HG03039 (cell line): ENCODE measurements around the gene JADE2.

Source experiments
- ATAC-seq: cut with Tn5 transposase; IDR thresholded peaks from one replicate; pipeline ENCODE4 v1.9.1; 2021; ENCODE audit warnings: mild to moderate bottlenecking, moderate library complexity; ENCODE audit not compliant: unreplicated experiment

JADE2 gene

DNA sequence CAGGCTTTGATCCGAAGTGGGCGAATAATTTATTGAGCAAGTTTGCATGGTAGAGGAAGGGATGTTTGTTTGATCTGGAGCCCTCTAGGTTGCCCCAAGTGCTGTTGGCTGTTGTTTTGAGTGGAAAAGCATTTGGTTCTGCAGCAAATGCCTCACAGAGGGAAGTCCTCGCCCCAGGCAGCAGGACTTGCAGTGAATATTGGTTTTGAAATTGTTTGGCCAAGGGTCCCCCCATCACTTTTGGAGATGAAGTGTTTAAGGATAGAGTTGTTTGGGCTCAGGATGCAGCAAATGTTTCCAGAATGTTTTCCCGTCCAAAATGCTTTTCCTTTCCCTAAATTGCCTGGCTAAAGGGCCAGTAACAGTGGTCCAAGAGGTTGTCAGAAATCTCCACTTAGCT lies 3.1 kb downstream of the JADE2 start:
- ATAC-seq: no peak

DNA sequence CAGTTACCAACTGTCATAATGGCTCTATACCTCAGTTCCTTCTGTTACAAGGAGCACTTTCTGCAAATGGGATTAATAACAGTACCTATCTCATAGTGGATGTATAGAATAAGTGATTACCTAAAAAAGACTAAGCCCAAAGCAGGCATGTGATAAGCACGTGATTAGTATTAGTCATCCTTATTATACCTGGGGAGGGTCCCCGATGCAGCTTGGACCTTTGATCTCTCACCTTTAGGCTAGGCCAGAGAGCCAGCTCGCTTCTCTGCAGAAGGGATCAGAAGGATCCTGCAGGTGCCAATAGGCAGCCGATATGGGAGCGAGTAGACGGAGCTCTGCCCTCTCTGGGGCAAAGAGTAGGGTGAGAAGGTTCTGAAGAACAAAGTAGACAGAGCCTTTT lies 4.0 kb downstream of the JADE2 start:
- no peak for ATAC-seq

DNA sequence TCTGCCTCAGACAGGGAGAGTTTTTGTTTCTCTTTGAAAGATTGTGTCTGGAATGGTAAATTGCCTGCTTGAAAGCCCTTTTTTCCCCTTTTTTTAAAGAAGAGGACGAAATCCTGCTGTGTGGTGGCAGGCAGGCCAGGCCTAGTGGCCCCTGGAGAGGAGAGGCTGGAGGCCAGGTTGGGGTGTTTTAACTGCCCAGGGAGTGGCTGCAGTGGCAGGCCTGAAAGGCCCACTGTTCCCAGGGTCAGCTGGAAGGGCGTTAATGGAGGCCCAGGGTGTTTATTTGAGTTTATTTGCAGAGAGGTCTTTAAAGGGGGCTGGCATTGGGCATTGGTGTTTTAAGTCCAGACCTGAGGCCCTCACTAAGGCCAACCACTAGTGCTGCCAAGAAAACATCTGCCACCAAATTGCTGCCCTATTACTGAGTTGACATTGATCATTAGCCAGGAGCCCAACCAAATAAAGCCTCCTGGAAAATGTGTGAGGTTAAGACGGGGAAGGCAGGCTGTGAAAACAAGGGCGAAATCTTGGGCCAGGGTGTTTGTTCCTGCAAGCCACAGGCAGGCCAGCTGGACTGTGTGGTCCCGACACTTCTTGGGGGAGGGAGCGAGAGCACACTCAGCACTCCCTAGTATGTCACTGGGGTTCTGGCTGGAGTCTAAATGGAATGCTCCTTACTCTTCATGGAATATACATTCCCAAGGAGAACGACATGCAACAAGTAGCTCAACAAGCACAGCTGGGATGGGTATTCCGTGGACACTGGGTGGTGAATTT lies 5.0 kb downstream of the JADE2 start:
- no peak for ATAC-seq

DNA sequence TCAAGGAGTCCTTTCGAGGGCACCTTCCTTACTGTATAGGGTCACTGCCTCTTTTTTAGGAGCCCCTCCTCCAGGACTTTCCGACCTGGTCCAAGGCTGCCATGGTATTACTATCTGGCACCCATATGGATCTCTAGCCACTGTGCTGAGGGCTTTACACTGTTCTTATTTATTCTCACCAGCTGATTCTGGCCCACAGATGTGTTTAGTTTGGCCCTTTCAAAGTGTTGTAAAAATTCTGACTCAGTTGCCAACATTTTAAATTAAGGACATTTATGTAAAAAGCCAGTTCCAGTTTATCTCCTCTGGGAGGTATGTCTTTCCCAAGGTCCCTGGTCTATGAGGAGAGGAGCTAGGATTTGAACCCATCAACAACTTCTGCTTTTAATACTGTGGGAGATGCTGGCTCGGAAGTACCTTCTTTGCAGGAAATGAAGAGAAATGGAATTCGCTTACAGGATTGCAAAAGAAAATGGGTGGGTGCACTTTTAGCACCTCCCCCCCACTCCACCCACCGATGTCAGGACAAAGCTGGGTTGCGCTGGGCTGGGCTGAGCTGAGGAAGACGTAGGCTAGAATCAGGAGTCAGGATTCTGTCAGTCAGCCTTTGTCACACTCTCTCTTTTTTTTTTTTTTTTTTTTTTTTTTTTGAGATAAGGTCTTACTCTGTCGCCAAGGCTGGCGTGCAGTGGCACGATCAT lies 7.8 kb downstream of the JADE2 start:
- ATAC-seq: no peak

DNA sequence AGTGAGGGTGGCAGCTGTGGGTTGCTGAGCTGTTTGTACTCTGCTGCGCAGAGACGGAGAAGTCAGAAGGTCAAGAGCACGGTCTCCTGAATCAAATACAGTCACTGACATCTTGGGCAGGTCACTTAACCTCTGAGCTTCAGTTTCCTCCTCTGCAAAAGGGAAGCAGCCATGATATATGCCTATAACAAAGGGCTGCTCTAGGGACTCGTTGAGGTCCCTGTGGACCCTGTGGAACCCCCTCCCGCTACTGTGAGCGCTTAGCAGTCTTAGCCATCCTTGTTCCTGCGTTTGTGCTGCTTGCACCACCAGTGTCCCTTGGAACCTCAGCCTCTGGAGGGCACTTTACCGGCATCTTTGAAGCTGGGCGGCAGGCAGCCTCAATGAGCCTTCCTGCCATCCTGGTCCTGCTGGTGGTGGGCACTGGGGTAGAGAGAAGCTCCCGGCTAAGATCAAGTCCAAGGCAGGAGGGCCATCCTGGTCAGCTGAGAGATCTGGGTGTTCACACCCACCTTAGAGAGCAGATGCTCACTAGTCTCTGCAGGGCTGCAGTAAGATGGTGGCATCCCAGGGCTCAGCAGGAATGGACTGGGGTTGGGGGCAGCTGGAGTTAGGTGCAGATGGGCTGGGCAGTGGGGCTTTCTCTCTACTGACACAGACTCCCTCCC lies 8.7 kb downstream of the JADE2 start:
- no peak for ATAC-seq

DNA sequence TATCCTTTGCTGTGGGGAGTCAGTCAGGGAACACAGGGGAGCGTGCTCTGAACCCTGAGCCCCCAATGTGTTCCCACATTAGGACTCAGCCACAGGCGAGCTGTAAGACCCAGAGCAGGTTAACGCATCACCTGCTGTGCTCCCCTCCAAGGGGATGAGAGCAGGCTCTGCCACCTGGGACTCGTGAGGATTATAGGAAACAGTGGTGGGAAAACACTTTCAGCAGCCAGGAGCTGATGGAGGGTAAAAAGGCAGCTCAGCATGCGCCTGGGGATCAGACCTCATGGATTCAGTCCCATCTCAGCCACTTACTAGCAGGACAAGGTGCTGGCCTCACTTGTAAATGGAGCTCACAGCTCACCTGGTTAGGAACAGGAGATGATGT lies 9.2 kb downstream of the JADE2 start:
- no peak for ATAC-seq

DNA sequence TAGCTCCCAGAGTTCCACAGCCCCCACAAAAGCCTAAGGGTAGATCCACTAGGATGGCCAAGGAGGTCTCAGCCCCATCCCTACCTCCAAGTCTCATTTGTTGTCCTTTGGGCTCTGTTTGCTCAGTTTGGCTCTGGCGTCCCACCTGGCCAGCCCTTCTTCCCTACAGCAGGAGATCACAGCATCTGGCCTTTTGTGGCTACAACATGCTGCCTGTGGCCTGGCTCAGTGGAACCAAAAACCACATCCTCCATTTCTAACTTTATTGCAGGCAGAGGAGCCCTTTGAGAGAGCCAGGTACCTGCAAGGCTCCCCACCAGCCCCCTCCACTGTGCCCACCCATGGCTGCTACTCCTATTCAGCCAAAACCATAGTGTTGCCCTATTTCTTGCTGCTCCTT lies 11.4 kb downstream of the JADE2 start:
- ATAC-seq: no peak

DNA sequence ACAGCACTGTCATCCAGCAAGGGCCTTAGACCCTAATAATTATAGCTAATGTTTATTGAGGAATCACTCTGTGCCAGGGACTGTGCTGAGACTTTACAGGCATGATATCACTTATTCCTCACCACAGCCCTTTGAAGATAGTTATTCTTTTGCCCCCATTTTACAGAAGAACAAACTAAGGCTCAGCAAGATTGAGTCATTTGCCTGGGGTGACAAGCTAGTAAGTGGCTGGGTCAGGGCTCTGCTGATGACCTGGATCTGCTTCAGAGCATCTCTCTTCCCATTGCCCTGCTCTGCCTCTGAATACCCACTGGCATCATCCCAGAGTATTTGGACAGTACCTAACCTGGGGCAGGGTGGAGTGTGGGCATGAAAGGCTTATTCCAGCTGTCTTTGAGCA lies 11.8 kb downstream of the JADE2 start:
- ATAC-seq: no peak

DNA sequence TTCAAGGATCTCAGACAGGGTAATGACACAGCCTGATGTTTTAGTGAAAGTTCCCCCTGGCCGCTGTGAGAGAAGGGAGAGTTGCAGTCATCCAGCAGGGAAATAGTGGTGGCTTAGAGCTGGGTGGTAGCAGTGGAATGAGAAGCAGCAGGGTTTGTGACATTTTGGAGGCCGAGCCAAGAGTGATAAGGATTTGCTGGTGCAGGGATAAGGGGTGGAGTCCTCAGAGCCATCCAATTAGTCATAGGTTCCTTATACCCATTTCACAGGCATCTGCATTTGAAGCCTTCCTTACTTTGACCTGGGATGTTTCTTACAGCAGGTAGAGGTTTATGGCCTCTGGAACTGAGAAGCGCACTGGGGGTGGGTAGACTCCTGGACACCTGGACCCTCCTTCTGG lies 12.8 kb downstream of the JADE2 start:
- no peak for ATAC-seq

DNA sequence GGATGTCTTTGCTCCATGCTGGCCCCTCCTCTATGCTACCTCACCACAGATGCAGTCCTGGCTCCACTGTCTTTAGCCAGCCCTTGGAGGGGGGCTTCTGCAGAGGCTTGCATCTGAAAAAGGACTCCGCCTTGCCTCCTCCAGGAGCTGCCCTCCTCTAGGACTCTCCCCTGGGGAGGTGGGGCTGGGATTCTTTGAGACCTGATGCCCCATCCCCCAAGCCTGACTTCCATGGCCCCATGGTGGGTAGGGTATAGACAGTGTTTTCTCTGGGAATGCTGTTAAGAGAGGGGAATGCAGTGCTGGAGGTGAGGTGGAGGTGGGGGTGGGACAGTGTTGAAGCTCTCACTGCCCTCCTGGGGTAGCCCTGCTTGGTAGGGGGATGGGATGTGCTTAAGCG lies 14.3 kb downstream of the JADE2 start:
- no peak for ATAC-seq

DNA sequence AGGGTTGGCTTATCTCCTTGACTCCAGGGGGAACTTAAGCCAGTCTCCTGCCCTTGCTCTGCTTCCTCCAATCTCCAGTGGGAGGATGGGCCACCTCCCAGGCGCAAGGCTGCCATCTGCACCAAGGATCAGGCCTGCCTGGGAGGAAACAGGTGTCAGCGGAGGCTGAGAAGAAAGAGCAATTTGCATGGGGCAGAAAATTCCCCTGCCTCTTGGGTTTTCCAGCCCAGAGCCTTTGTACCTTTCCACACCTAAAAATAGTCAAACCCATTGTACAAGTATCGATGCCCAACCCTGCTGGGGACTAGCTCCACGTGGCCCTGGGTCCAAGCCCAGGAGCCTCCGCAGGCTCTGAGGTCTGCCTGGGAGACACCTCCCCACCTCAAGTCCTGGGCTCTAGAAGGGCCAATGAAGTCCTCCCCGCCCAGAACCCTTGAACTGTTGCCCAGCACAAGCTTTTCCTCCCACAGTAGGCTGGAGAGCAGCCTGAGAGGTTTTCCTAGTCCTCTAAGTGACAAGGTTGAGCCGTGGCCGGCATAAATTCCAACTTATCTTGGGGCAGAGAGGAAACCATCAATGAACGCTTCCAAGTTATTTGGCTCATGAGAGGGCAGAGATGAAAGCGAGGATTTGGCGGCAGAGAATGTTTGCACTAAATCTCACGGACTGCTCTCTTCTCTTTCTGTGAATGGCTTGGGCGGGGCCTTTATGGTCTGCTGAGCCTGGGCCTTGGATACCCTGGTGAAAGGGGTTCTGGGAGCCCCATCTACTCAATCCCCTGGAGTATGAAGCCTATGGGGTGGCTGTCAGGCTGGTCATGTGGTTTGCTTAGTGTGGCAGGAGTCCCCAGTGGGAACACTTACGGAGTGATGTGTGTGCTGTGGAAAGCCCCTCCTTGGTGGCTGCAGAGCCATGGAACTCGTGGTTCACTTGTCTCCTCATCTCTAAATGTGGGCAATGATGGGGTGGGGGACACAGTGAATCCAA lies 15.6 kb downstream of the JADE2 start:
- no peak for ATAC-seq

DNA sequence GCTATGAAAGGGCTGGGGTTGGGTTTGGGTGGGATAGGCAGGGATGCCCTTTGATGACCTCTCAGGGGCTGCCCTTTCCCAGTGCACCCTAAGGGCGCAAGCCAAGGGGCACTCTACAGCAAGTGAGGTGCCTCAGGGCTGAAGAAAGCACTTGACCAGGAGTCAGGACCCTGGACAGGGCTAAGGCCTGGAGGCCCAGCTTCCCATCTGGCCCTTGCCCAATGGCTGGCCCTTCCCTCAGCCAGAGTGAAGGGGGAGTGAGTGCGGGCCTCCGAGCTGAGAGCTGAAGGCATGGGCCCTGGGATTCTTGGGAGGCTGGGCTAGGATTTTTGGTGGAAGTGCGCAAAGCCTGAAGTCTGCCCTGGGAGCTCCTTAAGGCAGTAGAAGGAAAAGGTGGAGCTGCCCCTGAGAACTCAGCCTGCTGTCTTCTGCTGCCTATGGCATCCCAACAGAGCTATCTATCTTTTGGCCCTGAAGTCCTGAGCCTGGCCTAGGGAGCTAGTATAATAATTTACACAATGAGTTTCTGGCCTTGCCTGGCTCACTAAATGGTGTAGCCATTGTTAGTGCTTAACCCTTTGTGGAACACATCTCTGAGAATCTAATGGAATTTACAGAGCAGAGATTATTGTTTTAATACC lies 16.4 kb downstream of the JADE2 start:
- ATAC-seq: no peak

DNA sequence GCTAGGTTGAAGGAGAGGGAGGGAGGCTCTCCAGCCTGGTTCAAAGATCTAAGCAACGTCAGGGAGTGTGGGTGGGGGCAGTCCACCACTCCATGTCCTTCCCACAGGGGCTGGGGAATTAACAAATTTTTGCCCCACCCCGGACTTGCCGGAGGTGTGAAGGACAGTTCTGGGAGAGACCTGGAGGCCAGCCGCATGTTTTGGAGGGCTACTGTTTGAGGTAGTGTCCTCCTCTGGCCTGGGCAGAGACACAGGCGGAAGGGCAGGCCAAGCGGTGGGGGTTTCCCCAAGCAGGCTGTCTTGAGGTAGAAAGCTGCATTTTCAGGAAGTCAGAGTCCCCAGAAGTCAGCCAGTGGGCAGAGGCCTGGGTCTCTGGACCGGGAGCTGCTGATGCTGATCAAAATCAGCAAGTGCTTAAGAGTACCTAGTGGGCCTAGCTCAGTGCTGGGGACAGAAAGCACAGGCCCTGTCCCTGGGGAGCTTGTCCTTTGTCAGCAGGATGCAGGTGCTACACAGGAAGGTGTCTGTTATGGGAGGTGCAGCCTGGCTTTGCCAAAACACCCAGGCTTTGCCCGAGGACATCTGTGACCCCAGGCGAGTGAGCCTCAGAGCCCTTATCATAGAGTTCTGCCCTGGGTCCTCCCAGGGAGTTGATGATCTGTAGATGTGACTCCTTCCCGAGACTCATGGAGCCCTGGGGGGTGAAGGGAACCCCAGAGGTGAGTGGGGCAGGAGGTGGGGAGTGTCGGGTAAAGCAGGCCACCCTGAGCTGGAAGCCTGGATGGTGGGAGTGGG lies 18.5 kb downstream of the JADE2 start:
- peak; percentile 35 for ATAC-seq

DNA sequence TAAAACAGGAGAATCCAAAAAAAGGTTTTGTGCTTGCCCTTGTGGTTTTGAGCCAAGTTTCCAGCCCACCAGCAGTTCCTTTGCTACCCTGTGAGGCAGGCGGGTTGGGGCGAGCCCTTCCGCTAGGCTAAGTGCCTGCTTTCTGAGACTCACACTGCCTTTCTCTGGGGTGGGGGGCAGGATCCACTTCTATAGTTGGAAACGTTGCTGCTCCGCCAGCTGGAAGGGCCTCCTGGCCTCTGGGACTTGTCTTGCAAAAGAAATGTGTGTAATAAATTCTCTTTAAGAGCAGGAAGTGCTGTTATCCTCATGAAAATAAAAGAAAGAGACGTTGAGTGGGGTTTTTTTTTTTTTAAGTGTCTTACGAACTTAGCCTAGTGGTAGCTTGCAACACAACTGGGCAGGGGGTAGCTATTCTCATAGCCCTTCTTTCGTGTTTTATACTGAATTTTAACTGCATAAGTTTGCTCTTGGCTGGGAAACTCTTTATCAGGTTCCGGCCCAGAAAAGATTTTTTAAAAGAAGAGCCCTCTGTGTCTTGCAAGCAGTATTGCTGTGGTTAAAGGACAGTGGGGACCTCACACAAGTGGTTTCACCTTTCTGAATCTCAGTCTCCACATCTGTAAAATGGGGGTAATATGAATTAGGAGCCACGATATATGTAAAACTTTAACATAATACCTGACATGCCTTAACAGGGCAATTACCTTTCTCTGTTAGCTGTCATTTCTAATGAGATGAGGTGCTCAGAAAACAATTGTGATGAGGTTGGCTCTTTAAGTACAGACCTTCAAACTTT lies 19.8 kb downstream of the JADE2 start:
- ATAC-seq: no peak

DNA sequence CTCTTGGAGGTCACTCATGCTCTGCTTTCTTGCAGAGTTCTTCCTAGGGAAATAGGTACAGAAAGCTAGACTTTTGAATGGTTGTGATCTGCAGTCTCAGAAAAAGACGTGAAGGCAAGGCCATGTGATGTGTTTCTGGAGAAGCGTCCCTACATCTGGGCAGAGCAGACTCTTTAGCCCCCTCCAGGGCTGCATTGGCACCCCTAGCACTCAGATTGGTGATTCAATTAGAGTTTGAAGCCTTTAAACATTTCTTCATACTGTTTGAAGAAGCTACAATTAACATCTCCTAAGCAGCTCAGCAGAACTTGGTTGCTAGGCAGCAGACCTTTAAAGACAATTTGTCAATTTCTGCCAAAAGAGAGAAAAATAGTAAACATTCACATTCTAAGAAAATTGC lies 21.6 kb downstream of the JADE2 start:
- ATAC-seq: no peak

DNA sequence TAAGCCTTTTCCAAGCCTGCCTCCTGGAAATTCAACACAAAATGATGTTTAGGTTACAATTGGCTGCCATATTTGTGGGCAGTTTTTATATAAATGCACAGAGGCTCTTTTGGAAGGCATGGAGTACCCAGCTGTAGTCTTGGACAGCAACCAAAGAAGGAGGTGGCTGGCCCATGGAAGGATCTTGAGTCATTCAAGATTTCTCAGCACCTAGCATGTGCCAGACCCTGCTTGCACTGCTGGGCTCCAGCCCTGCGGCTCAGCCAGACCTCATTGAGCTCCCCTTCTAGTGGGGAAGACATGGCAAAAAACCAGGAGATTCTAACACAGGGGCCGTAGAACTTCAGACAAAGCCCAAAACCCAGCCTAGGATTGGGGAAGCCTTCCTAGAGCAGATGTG lies 22.1 kb downstream of the JADE2 start:
- no peak for ATAC-seq

DNA sequence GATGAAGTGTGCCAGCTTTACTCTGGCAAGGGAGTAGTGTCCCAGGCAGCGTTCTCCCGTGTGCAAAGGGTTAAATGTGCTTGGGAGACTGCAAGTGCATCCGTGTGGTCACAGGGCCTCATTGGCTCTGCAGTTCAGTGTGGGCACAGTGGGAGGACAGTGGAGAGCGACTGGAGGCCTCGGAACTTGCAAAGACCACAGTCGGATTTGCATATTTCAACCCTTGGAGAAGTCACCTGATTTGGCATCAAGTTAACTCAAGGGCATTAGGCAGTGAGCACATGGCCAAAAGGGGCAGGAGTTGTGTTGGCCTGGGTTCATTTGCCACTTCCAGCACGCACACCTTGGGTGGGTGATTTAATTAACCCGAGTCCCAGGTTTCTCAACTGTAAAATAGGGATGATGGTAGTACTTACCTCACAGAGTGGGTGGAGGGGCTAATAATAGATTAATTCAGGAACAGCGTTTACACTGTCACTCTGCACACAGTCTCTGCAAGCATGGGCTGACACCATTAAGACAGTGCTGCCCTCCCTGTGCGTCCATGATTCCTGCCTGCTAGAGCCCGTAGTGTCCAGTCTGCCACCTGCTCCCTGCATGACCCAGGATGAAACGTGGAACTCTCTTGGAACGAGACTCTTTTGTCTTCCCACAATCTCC lies 22.7 kb downstream of the JADE2 start:
- no peak for ATAC-seq

DNA sequence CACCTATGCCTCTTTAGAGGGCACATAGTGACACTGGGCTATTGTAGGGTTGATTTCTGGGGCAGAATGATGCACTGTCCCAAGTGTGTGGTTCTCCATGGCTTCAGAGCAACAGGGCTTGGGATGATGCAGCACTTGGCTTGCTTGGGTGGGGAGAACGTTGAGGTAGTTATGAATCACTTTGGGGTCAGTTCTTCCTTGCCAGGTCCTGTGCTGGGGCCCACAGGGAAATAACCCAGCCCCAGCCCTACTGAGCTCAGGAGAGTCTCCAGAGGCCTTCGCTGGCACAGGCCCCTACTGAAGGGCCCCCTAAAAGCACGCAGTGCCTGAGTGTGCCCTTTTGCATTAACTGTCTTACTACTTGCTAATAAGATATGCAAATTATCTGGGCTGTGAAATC lies 24.2 kb downstream of the JADE2 start:
- no peak for ATAC-seq
